Fibroblast of pulmonary artery (primary cell): ENCODE measurements around the gene ANKEF1.

Experiments used
- DNase-seq: peaks from one replicate; pipeline ENCODE4 v3.0.0-alpha.2; 2010; ENCODE audit warnings: low read depth
- H3K4me3 ChIP-seq: replicated peaks from 2 replicates; pipeline ENCODE4 v1.5.1; 2011; ENCODE audit warnings: low read depth, mild to moderate bottlenecking, control low read depth, low read length, moderate library complexity
- CTCF ChIP-seq: IDR thresholded peaks from 2 replicates; pipeline ENCODE4 v1.5.1; 2011; ENCODE audit warnings: mild to moderate bottlenecking, control low read depth, low read length, inconsistent platforms; ENCODE audit errors: missing control alignments

ANKEF1 gene

GRCh38 chr20:10051185-10051584 lies 16.4 kb downstream of the ANKEF1 start:
- H3K4me3 ChIP-seq: no peak overlapping the region
- DNase-seq: no peak
- TF ChIP-seq CTCF: no peak

- no peak for TF ChIP-seq CTCF
- DNase-seq: no peak
- no peak overlapping the region for H3K4me3 ChIP-seq
Measured at GRCh38 chr20:10059006-10059405, 24.2 kb downstream of the ANKEF1 start.

- H3K4me3 ChIP-seq: no peak overlapping the region
- DNase-seq: no peak
Measured at GRCh38 chr20:10060226-10060625, 25.4 kb downstream of the ANKEF1 start.

GRCh38 chr20:10061641-10062040 lies 26.9 kb downstream of the ANKEF1 start:
- DNase-seq: no peak
- no peak for TF ChIP-seq CTCF
- no peak overlapping the region for H3K4me3 ChIP-seq

More at GRCh38 chr20:10060226-10060625, 25.4 kb downstream of the ANKEF1 start:
- TF ChIP-seq CTCF: no peak

- H3K4me3 ChIP-seq: no peak overlapping the region
- no peak for DNase-seq
- TF ChIP-seq CTCF: no peak
Measured at GRCh38 chr20:10063482-10063881, 28.7 kb downstream of the ANKEF1 start.

- TF ChIP-seq CTCF: no peak
- DNase-seq: no peak
- H3K4me3 ChIP-seq: no peak overlapping the region
Measured at GRCh38 chr20:10064611-10065010, 29.8 kb downstream of the ANKEF1 start.

GRCh38 chr20:10065154-10065833 lies 30.5 kb downstream of the ANKEF1 start:
- TF ChIP-seq CTCF: no peak
- H3K4me3 ChIP-seq: no peak overlapping the region
- no peak for DNase-seq
